HG03342 (cell line): ENCODE results near the gene FBLN1.
"Not testable (repeated sequence)": the region's sequence is repeated elsewhere in the genome, so short reads cannot be mapped to it uniquely, and the experiment has no call there.

Source experiments
- ATAC-seq: cut with Tn5 transposase; IDR thresholded peaks from one replicate; pipeline ENCODE4 v1.9.1; 2021; ENCODE audit warnings: mild to moderate bottlenecking, moderate library complexity; ENCODE audit not compliant: unreplicated experiment

The FBLN1 gene

GRCh38 chr22:45476814-45477213, 25.9 kb upstream of the FBLN1 start:
- ATAC-seq: no peak

GRCh38 chr22:45477366-45478107, 25.1 kb upstream of the FBLN1 start:
- no peak for ATAC-seq

- no peak for ATAC-seq
Measured at GRCh38 chr22:45478108-45478771, 24.4 kb upstream of the FBLN1 start.

GRCh38 chr22:45480717-45481116, 22.0 kb upstream of the FBLN1 start:
- ATAC-seq: no peak

GRCh38 chr22:45481661-45482060, 21.0 kb upstream of the FBLN1 start:
- ATAC-seq: no peak

GRCh38 chr22:45482169-45482568, 20.5 kb upstream of the FBLN1 start:
- no peak for ATAC-seq

GRCh38 chr22:45483319-45483718, 19.4 kb upstream of the FBLN1 start:
- no peak for ATAC-seq

- no peak for ATAC-seq
Measured at GRCh38 chr22:45483918-45484499, 18.7 kb upstream of the FBLN1 start.

- ATAC-seq: no peak
Measured at GRCh38 chr22:45484742-45485141, 17.9 kb upstream of the FBLN1 start.

GRCh38 chr22:45485261-45485660, 17.4 kb upstream of the FBLN1 start:
- no peak for ATAC-seq

- ATAC-seq: no peak
Measured at GRCh38 chr22:45488764-45489370, 13.8 kb upstream of the FBLN1 start.

GRCh38 chr22:45490836-45491235, 11.8 kb upstream of the FBLN1 start:
- ATAC-seq: no peak

- no peak for ATAC-seq
Measured at GRCh38 chr22:45491841-45492240, 10.8 kb upstream of the FBLN1 start.

GRCh38 chr22:45493286-45493771, 9.4 kb upstream of the FBLN1 start:
- no peak for ATAC-seq

GRCh38 chr22:45494306-45494705, 8.4 kb upstream of the FBLN1 start:
- ATAC-seq: not testable (repeated sequence)

GRCh38 chr22:45495616-45496015, 7.1 kb upstream of the FBLN1 start:
- not testable (repeated sequence) for ATAC-seq

- ATAC-seq: no peak
Measured at GRCh38 chr22:45496451-45496941, 6.2 kb upstream of the FBLN1 start.

- no peak for ATAC-seq
Measured at GRCh38 chr22:45497351-45498145, 5.1 kb upstream of the FBLN1 start.

GRCh38 chr22:45499746-45500145, 2.9 kb upstream of the FBLN1 start:
- no peak for ATAC-seq

- no peak for ATAC-seq
Measured at GRCh38 chr22:45503050-45503815, 550 bp downstream of the FBLN1 start.
